Stimulated activated CD4-positive, alpha-beta T cell treated with anti-CD3 and anti-CD28 coated beads, Interleukin-2, amount 100 ng/mL, for 4 hours (primary cell): ENCODE results near the gene C3orf20.

ENCODE experiments used
- DNase-seq: peaks from one replicate; pipeline ENCODE4 v3.0.0-alpha.2; 2020; ENCODE audit warnings: low read depth

The C3orf20 gene

DNA sequence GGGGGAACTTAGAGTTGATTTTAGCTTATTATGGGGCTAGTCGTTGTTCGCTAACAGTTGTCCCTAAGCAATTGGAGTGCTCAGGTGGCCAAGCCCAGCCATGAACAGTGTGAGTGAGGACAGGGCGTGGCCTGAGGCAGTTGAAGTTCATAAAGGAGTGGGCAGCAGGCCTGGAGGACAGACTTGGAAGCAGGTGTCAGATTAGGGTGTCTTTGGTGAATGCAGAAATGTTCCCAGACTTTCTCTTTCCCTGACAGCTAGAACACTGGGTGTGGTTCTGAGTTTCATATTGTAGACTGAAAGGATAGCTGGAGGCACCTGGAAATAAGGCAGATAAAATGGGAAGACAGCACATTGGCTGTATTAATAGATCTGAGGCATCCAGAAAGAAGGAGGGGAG lies 84.0 kb downstream of the C3orf20 start:
- no peak for DNase-seq

DNA sequence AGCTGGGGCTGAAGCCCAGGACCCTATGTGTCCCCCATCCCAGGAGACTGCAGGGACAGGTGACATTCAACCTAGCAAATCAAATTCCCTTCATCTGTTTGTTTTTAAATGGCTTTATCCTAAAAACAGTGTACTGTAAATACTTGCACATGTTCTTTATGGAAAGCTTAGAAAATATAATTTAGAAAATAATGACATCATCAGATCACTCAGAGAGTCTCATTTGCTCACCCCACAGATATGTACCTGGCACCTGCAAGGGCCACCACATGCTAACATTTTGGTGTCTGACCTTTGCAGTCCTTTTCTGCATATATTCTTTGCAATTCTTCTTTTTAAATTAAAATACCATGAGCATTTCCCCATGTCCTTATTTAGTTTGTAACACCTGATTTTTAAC lies 85.2 kb downstream of the C3orf20 start:
- DNase-seq, result no peak

DNA sequence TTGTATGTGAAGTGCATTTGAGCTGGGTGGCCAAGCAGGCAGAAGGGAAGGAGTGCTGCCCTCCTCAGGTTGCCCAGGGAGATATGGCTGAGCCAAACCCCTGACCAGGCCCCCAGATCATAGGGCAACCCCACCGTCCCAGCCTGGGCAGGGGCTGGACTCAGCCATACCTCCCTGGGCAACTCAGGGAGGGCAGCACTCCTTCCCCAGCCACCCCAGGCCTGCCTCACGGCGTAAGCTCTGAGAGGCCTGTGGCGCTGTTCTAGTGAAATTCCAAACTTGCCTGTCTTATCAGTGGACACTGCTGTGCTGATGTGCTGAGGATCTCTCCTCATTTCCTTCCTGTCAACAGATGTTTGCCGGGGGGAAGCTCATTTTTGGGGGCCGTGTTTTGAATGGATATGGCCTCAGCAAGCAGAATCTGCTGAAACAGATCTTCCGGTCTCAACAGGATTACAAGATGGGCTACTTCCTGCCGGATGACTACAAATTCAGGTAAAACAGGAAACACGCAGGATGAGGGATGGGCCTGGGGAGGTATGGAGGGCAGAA lies 86.3 kb downstream of the C3orf20 start:
- DNase-seq, result no peak

DNA sequence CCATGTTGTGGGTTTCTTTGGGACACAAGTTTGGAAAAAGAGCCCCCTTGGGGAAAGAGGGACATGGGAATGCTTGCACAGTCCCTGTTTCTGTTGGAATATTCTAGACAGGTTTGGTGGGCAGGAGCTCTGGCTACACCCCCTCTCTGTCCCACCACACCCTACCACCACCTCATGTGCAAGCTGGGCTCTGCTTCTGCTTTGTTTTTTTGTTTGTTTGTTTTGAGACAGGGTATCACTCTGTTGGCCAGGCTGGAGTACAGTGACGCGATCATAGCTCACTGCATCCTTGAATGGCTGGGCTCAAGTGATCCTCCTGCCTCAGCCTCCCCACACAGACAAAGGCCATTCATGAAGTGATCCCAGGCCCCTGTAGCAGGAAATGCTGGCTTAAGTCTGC lies 86.9 kb downstream of the C3orf20 start:
- DNase-seq, result no peak

DNA sequence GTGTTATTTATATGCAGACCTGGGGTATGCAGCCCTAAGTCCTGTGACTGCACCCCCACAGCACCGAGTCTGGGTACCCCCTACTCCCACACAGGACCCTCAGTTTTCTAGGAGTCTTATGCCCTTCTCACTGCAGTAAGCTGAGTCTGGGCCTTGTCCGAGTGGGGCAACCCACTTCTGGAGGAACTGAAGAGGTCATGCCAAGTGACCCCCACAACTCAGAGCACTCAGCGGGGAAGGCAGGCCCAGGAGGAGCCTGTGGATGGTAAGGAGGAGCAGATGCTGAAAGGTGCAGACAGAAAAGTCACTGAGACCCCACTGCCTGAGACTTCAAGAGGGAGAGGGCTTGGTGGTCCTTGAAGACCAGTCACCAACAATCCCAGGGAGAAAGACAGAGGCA lies 87.8 kb downstream of the C3orf20 start:
- no peak for DNase-seq

DNA sequence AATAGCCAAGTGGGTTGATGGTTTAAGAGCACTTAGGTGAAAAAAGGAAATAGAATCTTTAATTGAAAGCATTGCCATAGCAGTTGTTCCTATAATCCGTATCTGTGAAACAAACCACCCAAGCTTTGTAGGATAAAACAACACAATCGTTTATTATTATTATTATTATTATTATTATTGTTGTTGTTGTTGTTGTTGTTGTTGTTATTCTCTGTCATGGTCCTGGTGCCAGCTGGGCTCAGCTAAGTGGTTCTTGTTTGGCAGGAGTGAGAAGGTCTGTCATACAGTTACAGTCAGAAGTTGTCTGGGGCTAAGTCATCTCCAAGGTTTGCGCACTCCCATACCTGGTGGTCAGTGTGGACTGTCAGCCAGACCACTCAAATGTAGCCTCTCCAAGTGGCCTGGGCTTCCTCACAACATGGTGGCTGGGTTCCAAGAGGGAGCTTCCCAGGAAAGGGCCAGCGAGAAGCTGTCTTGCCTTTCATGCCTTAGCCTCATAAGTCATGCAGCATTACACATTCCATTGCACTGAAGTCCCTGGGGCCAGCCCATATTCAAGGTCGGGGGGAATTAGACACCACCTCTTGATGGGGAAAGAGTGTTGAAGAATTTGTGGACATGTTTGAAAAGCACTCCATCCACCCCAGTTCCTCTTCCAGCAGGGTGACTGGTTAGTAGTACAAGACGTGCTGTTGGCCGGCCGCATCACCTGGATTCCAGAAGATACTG lies 89.6 kb downstream of the C3orf20 start:
- DNase-seq, result no peak

DNA sequence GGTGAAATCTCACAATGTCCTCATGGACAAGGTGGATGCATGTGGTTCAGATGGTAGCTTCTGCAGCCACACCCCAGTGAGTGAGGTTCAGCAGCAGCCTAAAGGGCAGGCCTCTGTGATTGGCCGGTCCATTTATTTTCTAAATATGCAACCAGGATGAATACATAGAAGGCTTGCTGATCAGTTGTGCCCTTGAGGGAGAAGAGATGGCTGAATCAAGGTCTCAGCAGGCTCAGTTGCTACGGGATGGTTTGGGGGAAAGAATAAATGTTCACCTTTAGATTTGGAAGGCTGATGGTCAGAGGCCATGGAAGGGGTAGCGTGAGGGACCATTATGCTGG lies 90.1 kb downstream of the C3orf20 start:
- no peak for DNase-seq

DNA sequence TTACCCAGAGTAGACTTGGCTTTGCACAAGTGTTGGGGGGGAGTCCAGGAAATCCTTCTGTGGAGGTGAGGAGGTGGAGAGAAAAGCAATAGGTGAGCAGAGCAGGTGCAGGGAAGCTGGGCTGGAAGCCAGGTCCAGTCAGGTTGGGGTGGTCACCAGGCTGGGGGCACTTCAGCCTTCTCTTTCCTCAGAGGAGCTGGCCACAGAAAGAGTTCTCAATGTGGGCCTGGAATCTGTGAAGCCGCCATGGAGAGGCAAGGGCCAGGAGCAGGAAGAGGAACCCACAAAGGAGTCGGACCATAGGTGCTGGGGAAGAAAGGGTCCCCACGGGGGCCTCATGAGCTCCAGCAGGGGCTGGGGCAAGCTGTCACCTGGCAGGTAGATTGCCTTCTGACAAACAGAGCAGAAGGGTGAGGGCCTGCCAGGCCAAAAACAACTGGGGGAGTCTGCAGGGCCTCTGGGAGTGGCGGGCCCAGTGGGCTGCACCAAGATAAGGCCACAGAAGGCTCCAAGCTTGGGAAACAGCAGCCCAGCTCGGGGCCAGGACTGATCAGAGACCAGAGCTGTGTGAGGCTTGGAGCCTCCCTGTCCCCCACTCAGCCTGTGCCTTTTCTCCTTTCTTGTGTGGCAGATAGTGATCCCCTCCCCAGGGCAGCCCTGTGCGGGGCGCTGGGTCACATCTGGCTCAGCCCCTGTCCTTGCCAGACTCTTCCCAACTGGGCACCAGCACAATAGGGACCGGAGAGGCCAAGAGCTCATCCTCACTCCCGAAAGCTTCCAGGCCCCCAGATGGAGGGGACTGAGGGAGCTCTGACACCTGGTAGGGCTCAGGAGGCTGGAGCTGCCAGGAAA lies 90.9 kb downstream of the C3orf20 start:
- no peak for DNase-seq

DNA sequence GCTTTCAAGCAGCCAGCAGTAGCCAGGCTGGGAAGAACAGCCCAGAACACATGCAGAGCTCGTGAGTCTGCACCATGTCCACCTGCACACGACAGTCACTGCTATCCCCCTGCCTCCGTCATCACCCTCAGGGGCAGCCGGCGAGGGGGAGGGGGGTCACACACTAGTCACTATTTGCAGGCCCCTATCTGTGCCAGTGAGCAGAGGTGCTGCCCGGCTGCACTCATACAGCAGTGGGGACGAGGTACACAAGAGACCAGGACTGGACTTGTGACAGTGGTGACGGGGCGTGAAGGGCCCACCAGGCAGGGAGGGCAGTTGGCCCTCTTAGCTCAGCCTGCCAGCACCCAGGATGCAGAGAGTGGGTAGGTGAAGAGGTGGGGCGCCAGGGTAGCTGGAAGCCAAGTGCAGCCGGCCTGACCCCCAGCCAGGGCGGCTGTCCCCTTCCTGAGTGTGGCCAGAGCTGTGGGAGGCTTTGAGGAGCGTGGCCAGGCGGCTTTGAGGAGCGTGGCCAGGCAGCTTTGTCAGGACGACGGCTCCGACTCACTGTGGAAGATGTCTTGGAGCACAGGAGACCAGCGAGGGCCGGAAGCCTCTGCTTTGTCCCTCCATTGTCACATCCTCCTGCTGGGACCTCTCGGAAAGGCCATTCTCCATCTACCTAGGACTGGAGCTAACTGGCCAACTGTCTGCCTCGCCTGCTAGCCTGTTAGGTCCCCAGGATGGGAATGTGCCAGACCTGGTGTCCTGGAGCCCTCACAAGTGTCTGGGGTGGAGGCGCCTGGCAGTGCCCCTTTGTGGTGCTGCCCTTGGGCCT lies 91.7 kb downstream of the C3orf20 start:
- no peak for DNase-seq

DNA sequence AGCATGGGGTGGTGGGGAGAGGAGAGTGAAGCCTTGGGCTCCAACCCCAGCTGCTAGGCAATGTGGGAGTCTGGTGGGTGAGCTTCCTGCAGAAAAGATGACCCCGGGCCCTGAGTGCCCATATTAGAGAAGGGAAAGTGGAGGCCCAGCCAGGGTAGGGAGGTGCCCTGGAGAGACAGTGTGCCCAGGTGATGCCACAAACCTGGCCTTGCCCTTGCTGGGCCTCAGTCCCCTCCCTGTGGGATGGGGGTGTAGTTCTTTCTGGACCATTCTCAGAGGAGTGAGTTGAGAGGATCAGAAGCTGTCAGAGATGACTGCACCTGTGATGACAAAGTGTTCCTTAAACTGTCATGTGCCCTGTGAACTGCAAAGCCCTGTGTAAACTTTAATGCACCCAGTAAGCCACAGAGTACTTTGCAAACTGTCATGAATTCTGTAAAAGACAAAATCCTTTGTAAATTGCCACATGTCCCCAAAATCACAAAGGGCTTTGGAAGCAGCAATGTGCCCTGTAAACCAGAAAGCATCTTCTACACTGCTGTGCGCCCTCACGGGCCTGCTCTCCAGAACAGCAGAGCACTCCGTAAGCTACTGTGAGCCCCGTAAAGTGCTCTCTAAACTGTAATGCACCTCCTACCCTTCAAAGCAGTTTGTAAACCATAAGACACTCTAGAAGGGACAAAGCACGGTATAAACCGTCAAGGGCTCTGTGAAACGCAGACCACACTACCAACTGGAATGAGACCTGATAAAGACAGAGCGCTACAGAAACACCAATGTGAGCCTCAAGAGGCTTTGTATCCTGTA lies 92.5 kb downstream of the C3orf20 start:
- DNase-seq, result no peak

DNA sequence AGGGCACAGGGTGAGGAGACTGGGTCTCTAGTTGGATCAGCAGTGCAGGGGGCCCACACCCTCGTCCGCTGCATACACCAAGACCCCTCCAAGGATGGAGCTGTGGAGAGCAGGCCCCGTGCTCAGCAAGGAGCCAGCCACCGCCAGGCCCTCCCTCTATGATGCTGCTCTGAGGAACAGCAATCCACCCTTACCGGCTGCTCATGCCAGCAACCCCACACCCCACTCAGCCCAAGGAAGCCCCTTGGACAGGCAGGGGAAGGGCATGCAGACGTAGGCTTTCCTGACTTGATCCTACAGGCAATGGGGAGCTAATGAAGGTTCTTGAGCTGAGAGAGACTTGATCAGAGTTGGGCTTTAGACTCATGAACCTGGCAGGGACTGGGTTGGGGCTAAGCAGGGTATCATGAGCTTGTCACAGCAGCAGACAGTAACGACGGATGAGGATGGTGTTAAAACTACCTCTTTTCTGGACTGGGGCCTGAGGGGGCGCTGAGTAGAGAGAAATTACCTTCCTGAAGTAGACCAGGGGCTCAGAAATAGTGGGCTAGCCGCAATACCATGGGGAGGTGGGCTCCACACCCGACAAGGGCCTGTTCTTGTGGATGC lies 93.3 kb downstream of the C3orf20 start:
- no peak for DNase-seq

DNA sequence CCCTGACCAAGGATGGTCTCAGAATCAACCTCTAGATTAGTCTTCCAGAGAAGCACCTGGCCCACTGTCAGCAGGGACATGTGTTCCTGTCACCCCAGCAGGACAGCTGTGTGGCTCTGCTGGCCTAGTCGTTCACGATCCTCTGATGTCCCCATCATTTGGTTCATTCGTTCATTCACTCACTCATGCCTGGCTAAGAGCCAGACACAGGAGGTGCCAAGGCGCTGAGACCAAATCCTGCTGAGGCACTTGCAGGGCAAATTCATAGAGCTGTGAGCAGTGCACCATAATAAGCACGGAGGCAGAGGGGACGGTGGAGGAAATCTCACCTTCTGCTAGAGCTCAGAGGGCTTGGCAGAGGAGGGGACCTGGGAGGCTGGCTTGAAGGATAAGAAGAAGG lies 93.9 kb downstream of the C3orf20 start:
- no peak for DNase-seq

DNA sequence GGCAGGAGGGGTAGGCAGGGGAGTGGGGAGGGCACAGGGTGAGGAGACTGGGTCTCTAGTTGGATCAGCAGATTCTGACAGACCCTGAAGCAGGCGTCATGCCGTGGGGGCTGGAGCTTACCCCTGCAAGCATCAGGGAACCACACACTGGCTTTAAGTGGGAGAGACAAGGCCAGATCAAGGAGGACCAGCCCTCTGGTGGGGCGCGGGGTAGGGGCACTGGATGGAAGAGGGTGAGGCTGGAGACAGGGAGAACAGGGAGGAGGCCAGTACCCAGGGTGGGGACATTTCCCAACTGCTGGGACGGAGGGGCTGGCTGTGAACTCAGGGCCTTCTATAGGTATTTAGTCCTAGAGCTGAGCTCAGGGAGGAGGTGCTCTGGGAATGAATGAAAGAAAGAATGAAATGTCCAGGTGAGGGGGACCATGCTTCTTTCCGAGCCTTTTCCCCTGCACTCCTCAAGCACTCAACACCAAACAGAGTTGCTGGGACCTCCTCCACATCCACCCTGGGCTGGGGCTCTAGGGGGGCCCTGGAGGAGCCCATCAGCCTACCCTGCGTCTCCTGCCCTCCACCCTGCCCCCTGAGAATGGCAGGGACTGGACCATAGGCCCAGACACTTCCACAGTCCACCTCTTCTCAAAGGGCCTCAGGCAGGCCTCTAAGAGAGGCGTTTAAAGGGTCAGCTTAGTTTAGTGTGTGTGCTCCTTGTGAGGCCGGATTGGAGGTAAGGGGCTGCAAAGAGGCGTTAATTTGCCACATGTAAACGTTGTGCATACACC lies 94.8 kb downstream of the C3orf20 start:
- DNase-seq, result no peak

DNA sequence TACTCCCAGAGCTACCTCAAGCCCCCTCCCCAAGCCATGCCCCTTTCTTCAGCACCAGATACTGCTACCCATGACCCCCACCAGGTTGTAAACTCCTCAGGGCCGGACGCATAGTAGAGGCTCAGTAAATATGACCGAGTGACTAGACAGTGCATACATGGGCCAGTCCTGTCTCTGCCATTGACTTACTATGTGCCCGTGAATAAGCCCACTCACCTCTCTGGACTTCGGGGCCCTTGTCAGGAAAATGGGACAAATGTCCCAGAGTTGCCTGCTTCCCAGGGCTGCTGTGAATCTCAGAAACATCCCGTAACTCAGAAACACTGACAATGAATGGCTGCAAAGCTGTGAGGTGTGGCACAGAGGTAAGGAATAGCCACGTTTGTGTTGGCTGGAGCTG lies 95.7 kb downstream of the C3orf20 start:
- no peak for DNase-seq

DNA sequence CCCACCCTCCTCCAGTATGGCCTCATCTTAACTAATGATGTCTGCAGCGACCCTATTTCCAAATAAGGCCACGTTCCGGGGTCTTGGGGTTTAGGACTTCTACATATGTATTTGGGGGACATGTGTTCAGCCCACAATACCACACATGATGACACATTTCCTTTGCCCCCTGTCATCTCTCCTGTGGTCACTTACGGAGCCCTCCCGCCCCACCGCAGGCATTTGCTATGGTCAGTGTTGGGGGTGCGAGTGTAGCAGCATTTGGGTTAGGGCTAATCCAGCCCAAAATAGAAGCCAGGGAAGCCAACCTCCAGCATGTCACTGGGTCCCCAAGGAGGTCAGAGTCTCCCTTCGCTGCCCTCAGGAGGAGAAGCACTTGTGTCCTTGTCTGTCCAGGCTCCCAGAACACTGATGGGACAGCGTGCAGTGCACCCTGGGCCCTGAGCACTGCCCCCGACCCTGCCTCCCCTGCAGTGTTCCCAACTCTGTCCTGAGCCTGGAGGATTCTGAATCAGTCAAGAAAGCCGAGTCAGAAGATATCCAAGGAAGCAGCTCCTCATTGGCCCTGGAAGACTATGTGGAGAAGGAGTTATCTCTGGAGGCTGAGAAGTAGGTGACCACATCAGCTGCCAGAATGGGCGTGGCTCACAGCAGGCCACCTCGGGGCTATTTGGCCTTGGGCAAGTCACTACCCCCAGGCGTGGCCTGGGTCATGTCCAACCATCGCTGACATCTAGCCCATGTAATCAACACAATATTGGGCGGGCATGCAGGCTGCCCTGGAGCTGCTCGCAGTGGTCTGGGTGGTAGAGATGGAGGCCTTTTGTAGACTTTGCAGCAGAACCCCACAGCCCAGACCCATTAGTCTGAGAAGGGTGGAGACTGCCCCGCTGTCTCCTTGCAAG lies 96.9 kb downstream of the C3orf20 start:
- DNase-seq, result no peak

DNA sequence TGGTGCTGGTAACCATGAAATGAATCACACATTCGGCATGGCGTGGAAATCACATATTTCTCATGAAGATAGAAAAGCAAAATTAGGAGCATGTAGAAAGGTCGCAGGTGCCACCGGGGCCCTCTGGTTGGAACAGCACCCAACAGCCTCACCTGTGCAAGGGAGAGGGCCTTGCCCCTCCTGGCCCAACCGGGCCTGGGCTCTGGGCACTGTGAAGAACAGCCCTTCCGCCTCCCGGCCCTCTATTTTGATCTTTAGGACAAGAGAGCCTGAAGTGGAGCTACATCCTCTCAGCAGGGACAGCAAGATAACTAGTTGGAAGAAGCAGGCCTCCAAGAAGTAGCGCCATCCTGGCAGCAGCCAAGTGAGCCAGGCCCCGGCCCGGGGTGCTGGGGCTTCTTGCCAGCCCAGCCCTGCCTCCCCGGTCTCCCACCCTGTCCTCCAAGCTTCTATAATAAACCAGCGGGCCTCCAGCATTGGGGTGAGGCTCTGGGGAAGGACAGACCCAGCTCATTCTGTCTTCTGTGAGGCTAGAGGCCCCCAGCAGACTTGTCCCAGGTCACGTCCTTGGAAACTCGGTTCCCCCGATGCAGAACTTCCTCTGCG lies 97.7 kb downstream of the C3orf20 start:
- DNase-seq, result no peak

DNA sequence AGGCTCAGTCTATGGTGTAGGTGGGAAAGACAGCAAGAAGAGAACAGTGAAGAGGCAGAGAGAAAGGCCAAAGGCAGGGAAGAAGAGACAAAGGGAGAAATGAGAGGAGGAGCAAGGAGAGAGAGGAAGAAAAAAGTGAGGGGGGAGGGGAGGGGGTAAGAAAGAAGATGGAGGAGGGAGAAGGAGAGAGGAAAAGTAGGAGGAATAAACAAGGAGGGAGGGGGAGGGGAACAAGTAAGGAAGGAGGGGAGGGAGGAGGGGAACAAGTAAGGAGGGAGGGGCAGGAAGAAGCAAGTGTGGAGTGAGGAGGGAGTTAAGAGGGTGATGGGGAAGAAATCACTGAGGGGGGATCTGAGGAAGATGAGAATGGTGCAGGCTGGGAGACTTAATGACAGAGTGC lies 98.3 kb downstream of the C3orf20 start:
- no peak for DNase-seq

DNA sequence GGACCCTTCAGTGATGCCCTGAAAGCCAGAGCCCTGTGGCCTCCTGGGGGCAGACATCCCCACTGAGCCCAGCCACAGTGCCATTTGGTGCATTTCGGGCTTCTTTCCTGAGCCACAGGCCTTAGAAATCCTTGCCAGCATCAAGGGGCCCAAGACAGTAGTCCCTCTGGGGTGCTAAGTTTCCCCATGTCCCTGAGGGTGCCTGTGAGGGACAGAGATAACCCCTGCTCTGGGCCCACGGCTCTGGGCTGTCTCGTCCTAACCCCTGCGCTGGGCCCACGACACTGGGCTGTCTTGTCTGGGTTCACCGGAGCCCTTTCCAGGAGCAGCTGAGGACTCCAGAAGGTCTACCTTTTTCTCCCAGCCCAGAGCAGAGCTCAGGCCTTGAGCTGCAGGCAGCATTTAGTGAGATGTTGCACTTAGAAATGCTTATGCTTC lies 98.8 kb downstream of the C3orf20 start:
- no peak for DNase-seq

DNA sequence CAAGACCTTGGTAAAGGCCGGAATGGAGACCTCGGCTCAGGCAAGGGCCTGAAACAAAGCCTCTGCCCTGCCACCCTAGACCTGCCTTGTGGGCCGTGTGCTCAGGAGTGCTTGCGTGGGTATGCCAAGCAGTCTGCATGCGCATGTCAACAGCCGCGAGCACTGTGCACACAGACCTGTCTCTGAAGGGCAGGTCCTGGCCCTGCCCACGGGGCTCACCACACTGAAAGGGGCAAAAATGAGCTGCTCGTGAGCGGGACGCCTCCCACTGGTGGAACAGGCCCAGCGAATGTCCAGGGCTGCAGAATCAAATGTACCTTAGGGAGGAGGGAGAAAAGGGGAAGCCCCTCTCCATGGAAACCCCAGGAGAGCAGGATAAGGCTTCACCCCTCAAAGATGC lies 99.5 kb downstream of the C3orf20 start:
- DNase-seq, result no peak
